Measurements from ENCODE around the gene TGM2.

DNA sequence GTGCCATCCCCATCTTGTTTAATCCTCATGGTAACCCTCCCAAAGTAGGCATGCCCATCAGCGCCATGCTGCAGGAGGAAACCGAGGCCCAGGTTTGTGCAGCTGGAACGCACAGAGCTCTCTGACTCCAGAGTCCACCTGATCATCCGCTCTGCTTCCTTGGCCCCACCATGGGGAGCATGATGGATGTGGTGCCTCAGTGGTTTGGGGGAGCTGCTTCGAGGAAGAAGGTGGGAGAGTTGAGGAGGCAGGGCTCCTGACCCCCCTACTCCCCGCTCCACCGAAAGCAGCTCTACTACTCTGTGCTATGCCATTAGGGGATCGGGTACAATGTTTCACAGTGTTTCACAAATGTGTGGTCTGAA is 52.2 kb downstream of the TGM2 start:
- TF ChIP-seq, protein P1, sequence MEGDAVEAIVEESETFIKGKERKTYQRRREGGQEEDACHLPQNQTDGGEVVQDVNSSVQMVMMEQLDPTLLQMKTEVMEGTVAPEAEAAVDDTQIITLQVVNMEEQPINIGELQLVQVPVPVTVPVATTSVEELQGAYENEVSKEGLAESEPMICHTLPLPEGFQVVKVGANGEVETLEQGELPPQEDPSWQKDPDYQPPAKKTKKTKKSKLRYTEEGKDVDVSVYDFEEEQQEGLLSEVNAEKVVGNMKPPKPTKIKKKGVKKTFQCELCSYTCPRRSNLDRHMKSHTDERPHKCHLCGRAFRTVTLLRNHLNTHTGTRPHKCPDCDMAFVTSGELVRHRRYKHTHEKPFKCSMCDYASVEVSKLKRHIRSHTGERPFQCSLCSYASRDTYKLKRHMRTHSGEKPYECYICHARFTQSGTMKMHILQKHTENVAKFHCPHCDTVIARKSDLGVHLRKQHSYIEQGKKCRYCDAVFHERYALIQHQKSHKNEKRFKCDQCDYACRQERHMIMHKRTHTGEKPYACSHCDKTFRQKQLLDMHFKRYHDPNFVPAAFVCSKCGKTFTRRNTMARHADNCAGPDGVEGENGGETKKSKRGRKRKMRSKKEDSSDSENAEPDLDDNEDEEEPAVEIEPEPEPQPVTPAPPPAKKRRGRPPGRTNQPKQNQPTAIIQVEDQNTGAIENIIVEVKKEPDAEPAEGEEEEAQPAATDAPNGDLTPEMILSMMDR (IDR thresholded peaks at IDR 0.05) = no peak
- TF ChIP-seq SREBF2 (IDR thresholded peaks at IDR 0.05) = no peak
- TF ChIP-seq HDAC2 (IDR thresholded peaks at IDR 0.05) = no peak
- TF ChIP-seq, protein P2, sequence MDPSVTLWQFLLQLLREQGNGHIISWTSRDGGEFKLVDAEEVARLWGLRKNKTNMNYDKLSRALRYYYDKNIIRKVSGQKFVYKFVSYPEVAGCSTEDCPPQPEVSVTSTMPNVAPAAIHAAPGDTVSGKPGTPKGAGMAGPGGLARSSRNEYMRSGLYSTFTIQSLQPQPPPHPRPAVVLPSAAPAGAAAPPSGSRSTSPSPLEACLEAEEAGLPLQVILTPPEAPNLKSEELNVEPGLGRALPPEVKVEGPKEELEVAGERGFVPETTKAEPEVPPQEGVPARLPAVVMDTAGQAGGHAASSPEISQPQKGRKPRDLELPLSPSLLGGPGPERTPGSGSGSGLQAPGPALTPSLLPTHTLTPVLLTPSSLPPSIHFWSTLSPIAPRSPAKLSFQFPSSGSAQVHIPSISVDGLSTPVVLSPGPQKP (IDR thresholded peaks at IDR 0.05; ENCODE audit: low read depth, low read length) = no peak
- TF ChIP-seq, protein P3, sequence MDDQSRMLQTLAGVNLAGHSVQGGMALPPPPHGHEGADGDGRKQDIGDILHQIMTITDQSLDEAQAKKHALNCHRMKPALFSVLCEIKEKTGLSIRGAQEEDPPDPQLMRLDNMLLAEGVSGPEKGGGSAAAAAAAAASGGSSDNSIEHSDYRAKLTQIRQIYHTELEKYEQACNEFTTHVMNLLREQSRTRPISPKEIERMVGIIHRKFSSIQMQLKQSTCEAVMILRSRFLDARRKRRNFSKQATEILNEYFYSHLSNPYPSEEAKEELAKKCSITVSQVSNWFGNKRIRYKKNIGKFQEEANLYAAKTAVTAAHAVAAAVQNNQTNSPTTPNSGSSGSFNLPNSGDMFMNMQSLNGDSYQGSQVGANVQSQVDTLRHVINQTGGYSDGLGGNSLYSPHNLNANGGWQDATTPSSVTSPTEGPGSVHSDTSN (IDR thresholded peaks at IDR 0.05) = no peak
- no peak for TF ChIP-seq JUN (IDR thresholded peaks at IDR 0.05)
- TF ChIP-seq BHLHE40 (IDR thresholded peaks at IDR 0.05; ENCODE audit: low read depth, low read length) = no peak
- no peak for TF ChIP-seq CHD2 (IDR thresholded peaks at IDR 0.05; ENCODE audit: low read length, partially characterized antibody)
- TF ChIP-seq TP53 (CRISPR knock-in tag; IDR thresholded peaks at IDR 0.05) = no peak
- no peak for TF ChIP-seq RCOR1 (IDR thresholded peaks at IDR 0.05; ENCODE audit: low read depth, low read length)
- no peak for TF ChIP-seq POLR2A (IDR thresholded peaks at IDR 0.05; ENCODE audit: low read length)
- no peak for TF ChIP-seq RAD21 (conservative IDR thresholded peaks at IDR 0.05 in 1 of 2, IDR thresholded peaks at IDR 0.05 in 1 of 2)
